HG03095 (cell line): ENCODE measurements around the gene CLDN17.

Experiments
- ATAC-seq: cut with Tn5 transposase; IDR thresholded peaks from one replicate; pipeline ENCODE4 v1.9.1; 2021; ENCODE audit warnings: moderate library complexity; ENCODE audit not compliant: unreplicated experiment

The CLDN17 gene, protein sequence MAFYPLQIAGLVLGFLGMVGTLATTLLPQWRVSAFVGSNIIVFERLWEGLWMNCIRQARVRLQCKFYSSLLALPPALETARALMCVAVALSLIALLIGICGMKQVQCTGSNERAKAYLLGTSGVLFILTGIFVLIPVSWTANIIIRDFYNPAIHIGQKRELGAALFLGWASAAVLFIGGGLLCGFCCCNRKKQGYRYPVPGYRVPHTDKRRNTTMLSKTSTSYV

DNA sequence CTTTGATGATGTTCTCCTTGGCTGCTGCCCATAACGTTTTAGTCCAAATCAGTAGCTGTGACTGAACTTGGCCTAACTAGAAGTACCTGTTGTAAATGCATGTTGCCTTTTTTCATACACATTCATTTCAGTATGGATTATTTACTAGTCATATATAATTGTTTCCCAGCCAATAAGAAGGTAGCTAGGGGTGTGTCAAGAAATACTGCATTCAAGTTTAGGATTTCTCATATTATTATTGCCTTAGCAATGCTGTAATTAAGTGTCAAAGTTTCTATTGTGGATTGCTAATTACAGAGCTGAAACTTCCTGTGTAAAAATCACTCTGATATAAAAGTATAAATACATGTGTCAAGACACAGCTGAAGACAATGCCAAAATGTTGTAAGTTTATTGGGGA is at the start of gene CLDN17:
TSS of gene CLDN17 (minus strand) at position 101 of the 400 bp plus-strand sequence. CDS start 188 bp downstream, outside the sequence.
- ATAC-seq: no peak

DNA sequence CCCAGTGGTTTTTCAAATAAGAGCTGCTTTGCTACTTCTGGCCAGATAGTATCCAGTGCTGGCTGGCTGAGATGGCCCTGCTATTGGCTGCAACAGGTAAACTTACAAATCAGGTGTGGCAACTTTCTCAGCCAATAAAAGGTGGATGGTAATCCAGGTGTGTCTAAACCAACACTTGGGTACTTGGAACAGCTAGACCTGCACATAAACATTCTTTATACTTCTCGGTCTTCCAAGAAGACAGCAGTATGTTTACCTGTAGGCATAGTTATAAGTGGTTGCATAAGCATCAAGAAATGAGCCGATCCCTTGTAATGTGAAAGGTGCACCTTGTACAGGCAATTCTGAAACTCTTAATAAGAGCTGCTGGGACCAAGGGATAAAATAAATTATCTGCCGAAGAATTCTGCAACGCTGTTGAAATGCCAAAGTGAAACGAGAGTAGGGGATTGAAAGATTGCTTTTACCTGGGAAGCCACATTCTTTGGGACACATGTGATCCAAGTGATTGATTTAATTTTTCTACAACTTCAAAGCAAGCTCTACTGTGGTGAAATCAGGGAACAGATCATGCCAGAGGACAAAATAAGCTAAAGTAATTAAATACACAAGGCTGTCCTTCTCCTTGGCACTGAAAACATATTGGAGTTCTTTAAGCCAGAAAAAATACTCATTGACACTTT is 49.6 kb upstream of the CLDN17 start, which contains the start of gene CLDN8:
TSS of gene CLDN8 (minus strand) at position 57 of the 683 bp plus-strand sequence. CDS start 172 bp downstream, outside the sequence.
- no peak for ATAC-seq

DNA sequence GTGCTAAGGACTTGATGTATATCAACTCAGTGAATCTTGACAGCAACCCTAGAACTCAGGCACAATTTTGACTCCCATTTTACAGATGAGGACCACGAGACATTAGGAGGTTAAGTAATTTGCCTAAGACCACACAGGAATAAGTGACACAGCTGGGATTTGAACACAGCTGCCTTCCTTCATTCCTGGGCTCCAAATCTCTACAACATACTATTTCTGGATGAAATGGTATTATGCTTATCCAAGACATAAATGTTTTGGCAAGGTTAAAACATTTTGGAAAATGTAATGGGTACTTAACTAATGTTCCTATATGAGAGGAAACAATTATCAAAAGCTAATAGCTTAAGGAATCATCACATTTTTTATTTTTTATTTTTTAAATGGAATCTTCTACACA is 44.5 kb upstream of the CLDN17 start:
- ATAC-seq: no peak

DNA sequence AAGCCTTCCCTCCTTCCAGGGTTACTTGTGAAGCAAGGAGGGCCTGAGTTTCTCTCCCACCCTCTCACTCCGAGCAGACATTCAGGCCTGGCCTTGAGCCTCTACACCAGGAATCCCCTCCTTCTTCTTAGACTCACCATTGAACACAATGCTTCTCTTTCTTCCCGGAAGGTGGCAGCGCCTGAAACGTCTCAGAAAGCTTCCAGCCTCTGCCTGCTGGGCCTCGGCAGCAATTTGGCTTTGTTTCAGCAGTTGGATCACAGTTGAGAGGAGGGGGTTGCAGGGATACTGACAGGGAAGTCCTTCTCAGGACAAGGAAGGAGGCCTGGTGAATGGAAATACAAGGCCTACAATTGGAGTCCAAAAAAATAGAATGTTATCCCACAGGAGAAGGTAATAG is 43.0 kb upstream of the CLDN17 start:
- ATAC-seq: no peak

GRCh38 chr21:30207252-30207579 is 40.6 kb upstream of the CLDN17 start:
- ATAC-seq: no peak

GRCh38 chr21:30206551-30207251 is 40.1 kb upstream of the CLDN17 start:
- no peak for ATAC-seq

DNA sequence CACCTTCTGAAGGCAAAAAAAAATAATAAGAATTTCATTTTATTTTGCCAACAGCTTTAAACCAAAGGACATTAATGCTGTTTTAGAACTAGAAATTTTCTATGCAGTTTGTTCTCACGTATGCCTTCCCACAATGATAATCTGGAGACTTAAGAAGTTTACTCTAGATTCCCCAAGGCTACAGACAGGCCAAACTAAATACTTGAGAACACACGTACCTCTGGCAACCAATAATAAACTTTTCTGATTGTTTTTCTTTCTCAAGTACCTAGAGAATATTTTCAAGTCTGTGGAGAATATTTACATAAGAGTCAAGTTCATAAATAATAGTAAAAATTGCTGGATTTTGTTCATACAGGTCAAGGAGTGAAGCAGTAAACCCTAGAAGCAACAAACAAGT is 33.4 kb upstream of the CLDN17 start:
- no peak for ATAC-seq

- no peak for ATAC-seq
Measured at GRCh38 chr21:30194701-30195299, 28.2 kb upstream of the CLDN17 start.

- ATAC-seq: no peak
Measured at GRCh38 chr21:30193201-30193600, 26.6 kb upstream of the CLDN17 start.

DNA sequence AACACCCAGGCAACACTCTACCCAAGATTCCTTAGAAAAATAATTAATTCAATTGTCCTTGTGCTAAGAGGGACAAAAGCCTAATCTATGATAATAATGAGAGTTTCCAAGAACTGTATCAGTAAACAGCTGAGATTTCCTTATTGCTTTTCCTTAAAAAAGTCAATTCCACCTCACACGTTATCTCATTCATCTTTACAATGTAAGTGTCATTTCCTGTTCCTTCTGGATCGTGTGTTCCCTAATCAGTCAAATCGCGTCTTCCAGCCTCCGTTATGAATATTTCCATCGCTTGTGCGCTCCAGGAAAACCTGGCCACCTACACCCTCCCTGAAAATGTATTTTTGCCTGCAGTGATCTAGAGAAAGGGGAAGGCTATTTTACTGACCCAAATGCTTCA is 23.9 kb upstream of the CLDN17 start:
- no peak for ATAC-seq

DNA sequence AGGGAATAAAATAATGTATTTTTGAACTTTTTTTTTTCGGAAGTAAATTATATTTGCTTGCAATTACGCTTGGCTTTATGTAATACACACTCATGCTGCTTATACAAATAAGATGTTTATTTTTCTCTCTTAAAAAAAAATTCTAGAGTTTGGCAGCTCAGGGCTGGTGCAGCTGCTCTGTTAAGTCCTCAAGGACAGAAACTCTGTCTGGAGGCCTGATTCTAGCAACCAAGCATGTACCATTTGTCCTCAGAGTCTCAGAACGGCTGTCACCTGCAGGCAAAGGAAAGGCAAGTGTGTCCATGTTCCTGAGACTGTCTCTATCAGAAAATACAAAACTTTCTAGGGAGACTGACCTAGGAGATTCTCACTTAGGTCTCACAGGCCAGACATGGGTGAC is 23.2 kb upstream of the CLDN17 start:
- ATAC-seq: no peak

- no peak for ATAC-seq
Measured at GRCh38 chr21:30186242-30186641, 19.6 kb upstream of the CLDN17 start.

GRCh38 chr21:30168086-30168485 is 1.5 kb upstream of the CLDN17 start:
- ATAC-seq: no peak

GRCh38 chr21:30166171-30166570 is 434 bp downstream of the CLDN17 start:
- no peak for ATAC-seq

GRCh38 chr21:30164796-30165195 is 1.8 kb downstream of the CLDN17 start:
- ATAC-seq: no peak

- no peak for ATAC-seq
Measured at GRCh38 chr21:30153697-30154340, 12.8 kb downstream of the CLDN17 start.

- no peak for ATAC-seq
Measured at GRCh38 chr21:30152792-30153191, 13.8 kb downstream of the CLDN17 start.

- ATAC-seq: no peak
Measured at GRCh38 chr21:30148906-30149305, 17.7 kb downstream of the CLDN17 start.

GRCh38 chr21:30146558-30147282 is 19.9 kb downstream of the CLDN17 start:
- no peak for ATAC-seq

- no peak for ATAC-seq
Measured at GRCh38 chr21:30138483-30138882, 28.1 kb downstream of the CLDN17 start.

GRCh38 chr21:30129246-30129645 is 37.4 kb downstream of the CLDN17 start:
- ATAC-seq: no peak
